HL-60 (cell line): ENCODE results near the gene PDAP1.

Source experiments
- CTCF ChIP-seq: IDR thresholded peaks from one replicate; pipeline ENCODE4 v1.5.1; 2011; ENCODE audit warnings: low read length, control low read depth, inconsistent platforms; ENCODE audit not compliant: insufficient read depth
- REST ChIP-seq: IDR thresholded peaks from 2 replicates; pipeline ENCODE4 v1.6.1; 2012; ENCODE audit warnings: low read depth; ENCODE audit not compliant: insufficient replicate concordance

GRCh38 chr7:99457650-99458493 is 49.5 kb upstream of the PDAP1 start:
- TF ChIP-seq CTCF (no peak), REST (no peak)
